HUES6 (cell line): Measurements from ENCODE around the gene OTULINL.

Experiments
- H3K27ac ChIP-seq: 2 replicates; pipeline ENCODE4 v1.7.0; 2013; ENCODE audit warnings: low read depth, mild to moderate bottlenecking, low read length, inconsistent platforms
- H3K27me3 ChIP-seq: 2 replicates; pipeline ENCODE4 v1.6.1; 2013; ENCODE audit warnings: low read length; ENCODE audit not compliant: control insufficient read depth, insufficient read depth
- H3K36me3 ChIP-seq: 2 replicates; pipeline ENCODE4 v1.6.1; 2013; ENCODE audit warnings: low read length; ENCODE audit not compliant: control insufficient read depth, insufficient read depth
- H3K4me1 ChIP-seq: 2 replicates; pipeline ENCODE4 v1.6.1; 2013; ENCODE audit warnings: low read length; ENCODE audit not compliant: control insufficient read depth, insufficient read depth
- H3K4me3 ChIP-seq: 2 replicates; pipeline ENCODE4 v1.5.1; 2013; ENCODE audit warnings: low read depth, low read length
- H3K9ac ChIP-seq: one replicate; pipeline ENCODE4 v1.6.1; 2013; ENCODE audit warnings: mild to moderate bottlenecking, low read length
- H3K9me3 ChIP-seq: 2 replicates; pipeline ENCODE4 v1.6.1; 2013; ENCODE audit warnings: low read depth, low read length; ENCODE audit not compliant: control insufficient read depth, insufficient read depth

OTULINL gene

DNA sequence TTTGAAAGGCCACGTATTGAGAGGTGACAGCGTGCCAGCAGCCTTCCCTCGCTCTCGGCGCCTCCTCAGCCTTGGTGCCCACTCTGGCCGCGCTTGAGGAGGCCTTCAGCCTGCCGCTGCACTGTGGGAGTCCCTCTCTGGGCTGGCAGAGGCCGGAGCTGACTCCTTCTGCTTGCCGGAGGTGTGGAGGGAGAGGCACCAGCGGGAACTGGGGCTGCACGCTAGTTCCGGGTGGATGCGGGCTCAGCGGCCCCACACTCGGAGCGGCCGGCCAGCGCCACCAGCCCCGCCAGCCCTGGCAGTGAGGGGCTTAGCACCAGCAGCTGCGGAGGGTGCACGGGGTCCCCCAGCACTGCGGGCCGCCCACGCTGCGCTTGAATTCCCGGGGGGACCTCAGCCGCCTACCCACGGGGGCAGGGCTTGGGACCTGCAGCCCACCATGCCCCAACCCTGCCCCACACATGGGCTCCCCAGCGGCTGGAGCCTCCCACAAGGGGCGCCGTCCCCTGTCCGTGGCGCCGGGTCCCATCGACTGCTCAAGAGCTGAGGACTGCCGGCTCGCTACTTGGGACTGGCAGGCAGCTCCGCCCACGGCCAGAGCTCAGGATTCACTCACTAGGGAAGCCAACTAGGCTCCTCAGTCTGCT, 4.4 kb upstream of the OTULINL start:
- Histone ChIP-seq H3K27me3 (peaks cover 39% of the 10 kb centered on the region), H3K4me1 (no peaks in the 10 kb centered on the region), H3K4me3 (no peak overlapping the region), H3K36me3 (no peaks in the 10 kb centered on the region), H3K9me3 (peaks cover 6% of the 10 kb centered on the region; the same call in 1 of the 2 replicates), H3K27ac (no peak overlapping the region), H3K9ac (no peak overlapping the region)

DNA sequence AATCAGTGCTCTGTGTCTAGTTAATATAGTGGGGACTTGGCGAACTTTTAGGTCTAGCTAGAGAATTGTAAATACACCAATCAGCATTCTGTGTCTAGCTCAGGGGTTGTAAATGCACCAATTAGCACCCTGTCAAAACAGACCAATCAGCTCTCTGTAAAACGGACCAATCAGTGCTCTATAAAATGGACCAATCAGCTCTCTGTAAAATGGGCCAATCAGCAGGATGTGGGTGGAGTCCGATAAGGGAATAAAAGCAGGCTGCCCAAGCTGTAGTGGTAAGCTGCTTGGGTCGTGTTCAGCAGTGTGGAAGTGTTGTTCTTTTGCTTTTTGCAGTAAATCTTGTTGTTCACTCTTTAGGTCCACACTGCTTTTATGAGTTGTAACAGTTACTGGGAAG, 3.6 kb upstream of the OTULINL start:
- Histone ChIP-seq H3K9me3 (peaks cover 6% of the 10 kb centered on the region; the same call in 1 of the 2 replicates), H3K36me3 (no peaks in the 10 kb centered on the region), H3K27ac (no peak overlapping the region), H3K9ac (no peak overlapping the region), H3K4me1 (no peaks in the 10 kb centered on the region), H3K4me3 (no peak overlapping the region), H3K27me3 (peaks cover 47% of the 10 kb centered on the region)

DNA sequence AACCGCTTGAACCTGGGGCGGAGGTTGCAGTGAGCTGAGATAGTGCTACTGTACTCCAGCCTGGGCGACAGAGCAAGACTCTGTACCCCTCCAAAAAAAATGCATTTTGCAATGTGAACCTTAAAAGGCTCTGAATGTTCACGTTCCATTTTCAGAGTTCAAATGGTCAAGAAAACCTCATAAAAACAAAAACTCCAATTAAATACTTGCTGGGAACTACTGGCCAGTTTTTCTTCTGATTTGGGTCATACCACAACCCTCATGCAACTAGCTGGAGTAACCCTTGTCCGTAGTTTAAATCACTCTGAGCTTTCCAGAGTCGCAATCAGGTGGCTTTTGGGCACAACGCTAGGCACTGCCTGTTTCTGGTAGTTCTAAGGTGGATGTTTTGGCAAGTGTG, 2.3 kb upstream of the OTULINL start:
- no peak overlapping the region for H3K27ac ChIP-seq
- peaks cover 6% of the 10 kb centered on the region; the same call in 1 of the 2 replicates for H3K9me3 ChIP-seq
- H3K4me3 ChIP-seq: no peak overlapping the region
- H3K4me1 ChIP-seq: no peaks in the 10 kb centered on the region
- H3K27me3 ChIP-seq: peaks cover 58% of the 10 kb centered on the region
- H3K9ac ChIP-seq: no peak overlapping the region
- H3K36me3 ChIP-seq: no peaks in the 10 kb centered on the region

GRCh38 chr5:14579731-14580397, 1.7 kb upstream of the OTULINL start:
- Histone ChIP-seq H3K36me3 (no peaks in the 10 kb centered on the region), H3K4me3 (no peak overlapping the region), H3K9ac (no peak overlapping the region), H3K27me3 (peaks cover 61% of the 10 kb centered on the region), H3K27ac (no peak overlapping the region), H3K4me1 (no peaks in the 10 kb centered on the region), H3K9me3 (peaks cover 6% of the 10 kb centered on the region; the same call in 1 of the 2 replicates)

DNA sequence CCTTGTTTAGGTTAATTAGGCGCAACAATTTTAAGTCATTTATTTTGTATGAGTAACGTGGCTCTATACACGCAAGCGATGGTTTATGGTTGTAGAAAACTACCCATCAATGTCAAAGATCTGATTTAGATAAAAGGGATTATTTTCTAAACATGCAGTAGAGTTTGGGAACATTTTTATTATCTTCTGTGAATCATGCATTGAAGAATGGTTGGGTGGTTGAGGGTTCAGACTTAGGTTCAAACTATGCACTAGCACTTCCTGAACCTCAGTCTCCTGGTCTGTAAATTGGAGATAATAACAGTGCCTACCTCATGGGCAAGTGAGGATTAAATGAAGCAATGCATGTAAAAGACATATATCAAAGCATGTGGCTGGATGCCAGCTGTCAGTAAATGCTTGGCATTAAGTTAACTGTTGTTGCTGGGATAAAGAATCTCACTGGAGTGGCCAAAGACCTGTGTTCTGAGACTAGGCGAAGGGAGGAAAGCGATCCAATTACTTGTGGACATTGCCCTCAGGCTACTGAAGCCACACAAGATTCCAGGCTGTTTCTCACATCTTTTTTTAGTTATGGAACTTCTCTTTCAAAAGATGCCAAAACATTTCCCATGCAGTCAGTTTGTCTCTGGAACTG, 1.1 kb upstream of the OTULINL start:
- Histone ChIP-seq H3K9me3 (peaks cover 6% of the 10 kb centered on the region; the same call in 1 of the 2 replicates), H3K9ac (no peak overlapping the region), H3K4me1 (no peaks in the 10 kb centered on the region), H3K27me3 (peaks cover 61% of the 10 kb centered on the region), H3K4me3 (peak overlapping the region; percentile 94; the same call in 1 of the 2 replicates), H3K36me3 (no peaks in the 10 kb centered on the region), H3K27ac (no peak overlapping the region)

- H3K27me3 ChIP-seq: peaks cover 61% of the 10 kb centered on the region
- H3K9ac ChIP-seq: peak overlapping the region; percentile 53
- peak overlapping the region; percentile 39; the same call in 1 of the 2 replicates for H3K27ac ChIP-seq
Measured at GRCh38 chr5:14581891-14582796, 552 bp downstream of the OTULINL start.

GRCh38 chr5:14582797-14583137, 1.2 kb downstream of the OTULINL start:
- Histone ChIP-seq H3K27me3 (peaks cover 60% of the 10 kb centered on the region), H3K4me3 (peak overlapping the region; percentile 94), H3K4me1 (no peaks in the 10 kb centered on the region), H3K27ac (no peak overlapping the region), H3K9ac (no peak overlapping the region), H3K9me3 (peaks cover 4% of the 10 kb centered on the region; the same call in 1 of the 2 replicates), H3K36me3 (no peaks in the 10 kb centered on the region)

More at GRCh38 chr5:14581891-14582796, 552 bp downstream of the OTULINL start:
- H3K36me3 ChIP-seq: no peaks in the 10 kb centered on the region
- H3K9me3 ChIP-seq: peaks cover 6% of the 10 kb centered on the region; the same call in 1 of the 2 replicates
- H3K4me3 ChIP-seq: peak overlapping the region; percentile 94
- no peaks in the 10 kb centered on the region for H3K4me1 ChIP-seq

- H3K9me3 ChIP-seq: no peaks in the 10 kb centered on the region
- H3K36me3 ChIP-seq: no peaks in the 10 kb centered on the region
- H3K27me3 ChIP-seq: peaks cover 41% of the 10 kb centered on the region
- H3K4me3 ChIP-seq: no peak overlapping the region
- H3K9ac ChIP-seq: no peak overlapping the region
- H3K27ac ChIP-seq: no peak overlapping the region
- no peaks in the 10 kb centered on the region for H3K4me1 ChIP-seq
Measured at GRCh38 chr5:14584848-14585247, 3.3 kb downstream of the OTULINL start.

- no peaks in the 10 kb centered on the region for H3K4me1 ChIP-seq
- H3K4me3 ChIP-seq: no peak overlapping the region
- no peak overlapping the region for H3K9ac ChIP-seq
- no peak overlapping the region for H3K27ac ChIP-seq
- H3K27me3 ChIP-seq: peaks cover 23% of the 10 kb centered on the region
- no peaks in the 10 kb centered on the region for H3K36me3 ChIP-seq
- H3K9me3 ChIP-seq: no peaks in the 10 kb centered on the region
Measured at GRCh38 chr5:14587150-14587549, 5.6 kb downstream of the OTULINL start.

DNA sequence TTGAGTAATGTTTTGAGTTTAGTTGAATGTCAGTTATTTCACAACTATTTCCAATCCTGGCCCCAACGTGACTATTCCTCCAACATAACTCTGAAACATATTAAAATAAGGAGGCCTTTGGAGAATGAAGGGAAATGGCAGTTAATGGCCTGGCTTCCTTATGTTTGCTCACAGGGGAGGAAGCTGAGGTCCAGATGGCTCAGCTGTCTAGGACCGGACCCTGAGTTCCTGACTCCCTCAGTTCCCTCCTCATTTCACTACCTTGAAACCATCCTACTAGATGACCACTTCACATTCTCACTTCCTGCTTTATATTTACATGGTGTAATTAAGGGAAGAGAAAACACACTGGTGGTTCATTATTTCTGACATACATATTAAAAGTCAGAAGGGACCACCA, 6.6 kb downstream of the OTULINL start:
- Histone ChIP-seq H3K9me3 (no peaks in the 10 kb centered on the region), H3K27ac (no peak overlapping the region), H3K9ac (no peak overlapping the region), H3K4me1 (no peaks in the 10 kb centered on the region), H3K4me3 (no peak overlapping the region), H3K27me3 (peaks cover 13% of the 10 kb centered on the region; the same call in 1 of the 2 replicates), H3K36me3 (no peaks in the 10 kb centered on the region)
